Cardiac muscle cell (in vitro differentiated cells and primary cell): ENCODE data around the gene SMC4. TPM values are rescaled to one million over a fixed set of nuclear protein-coding genes. Genes with fewer than 3 reads are reported as not detected.
A peak's percentile ranks its signal among the peaks of the same experiment; 100 is the strongest.

Experiments used
- DNase-seq, 2 donors: peaks; one replicate each; pipeline versions ENCODE4 v3.0.0 to v3.0.0-alpha.2; 2010 to 2017; ENCODE audit warnings: low read depth in 1 of 2, low spot score in 1 of 2
- H3K27ac ChIP-seq: fragments of 200-600 bp; sonication (generic); 2 replicates; pipeline ENCODE4 v1.5.1; 2016
- H3K27me3 ChIP-seq: fragments of 200-600 bp; sonication (generic); 2 replicates; pipeline ENCODE4 v1.6.0; 2016; ENCODE audit warnings: control low read depth
- H3K36me3 ChIP-seq: fragments of 200-600 bp; sonication (generic); 2 replicates; pipeline ENCODE4 v1.5.1; 2016; ENCODE audit warnings: control low read depth
- H3K4me1 ChIP-seq: fragments of 200-600 bp; sonication (generic); 2 replicates; pipeline ENCODE4 v1.8.1; 2017; ENCODE audit warnings: low read depth, mild to moderate bottlenecking, mixed run types
- H3K4me3 ChIP-seq: fragments of 200-600 bp; sonication (generic); 2 replicates; pipeline ENCODE4 v1.5.1; 2016; ENCODE audit warnings: mild to moderate bottlenecking
- H3K9me3 ChIP-seq: fragments of 200-600 bp; sonication (generic); 2 replicates; pipeline ENCODE4 v1.5.1; 2017; ENCODE audit warnings: low read depth, mild to moderate bottlenecking, control low read depth
- polyA plus RNA-seq: library from polyadenylated mRNA; unstranded; fragments of >200 nt; fragmentation: Nextera tagmentation; extraction: Ambion mirVana; gene quantifications from 2 replicates; pipeline ENCODE4 v1.2.1, GENCODE V29; 2016
- total RNA-seq: library from RNA; depleted of rRNA; stranded (reverse); fragments of >200 nt; gene quantifications from 2 replicates; pipeline ENCODE4 v1.2.3, GENCODE V29; 2016
- TF ChIP-seq, protein P1 (sequence below): IDR thresholded peaks from 2 replicates; pipeline ENCODE4 v1.5.1; 2012; ENCODE audit warnings: low read depth, mild to moderate bottlenecking, low read length

SMC4 gene
- total and polyA plus RNA-seq, 2 experiments from 2014 or later, result 63.0 to 91.6 TPM

DNA sequence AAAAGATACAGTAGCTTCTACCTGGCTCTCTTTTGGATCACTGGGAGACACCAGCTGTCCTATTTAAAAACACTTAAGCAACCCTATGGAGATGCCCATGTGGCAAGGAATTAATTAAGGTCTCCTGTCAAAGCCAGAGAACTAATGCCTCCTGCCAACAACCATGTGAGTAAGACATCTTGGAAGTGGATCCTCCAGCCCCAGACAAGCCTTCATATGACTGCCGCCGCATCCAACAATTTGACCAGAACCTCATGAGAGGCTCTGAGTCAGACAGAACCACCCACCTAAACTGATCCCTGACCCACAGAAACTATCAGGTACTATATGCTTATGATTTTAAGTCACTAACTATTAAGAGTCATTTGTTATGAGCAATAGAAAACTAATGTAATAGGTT, 22.8 kb upstream of the SMC4 start:
- no peak overlapping the region for H3K27ac ChIP-seq
- TF ChIP-seq, protein P1, sequence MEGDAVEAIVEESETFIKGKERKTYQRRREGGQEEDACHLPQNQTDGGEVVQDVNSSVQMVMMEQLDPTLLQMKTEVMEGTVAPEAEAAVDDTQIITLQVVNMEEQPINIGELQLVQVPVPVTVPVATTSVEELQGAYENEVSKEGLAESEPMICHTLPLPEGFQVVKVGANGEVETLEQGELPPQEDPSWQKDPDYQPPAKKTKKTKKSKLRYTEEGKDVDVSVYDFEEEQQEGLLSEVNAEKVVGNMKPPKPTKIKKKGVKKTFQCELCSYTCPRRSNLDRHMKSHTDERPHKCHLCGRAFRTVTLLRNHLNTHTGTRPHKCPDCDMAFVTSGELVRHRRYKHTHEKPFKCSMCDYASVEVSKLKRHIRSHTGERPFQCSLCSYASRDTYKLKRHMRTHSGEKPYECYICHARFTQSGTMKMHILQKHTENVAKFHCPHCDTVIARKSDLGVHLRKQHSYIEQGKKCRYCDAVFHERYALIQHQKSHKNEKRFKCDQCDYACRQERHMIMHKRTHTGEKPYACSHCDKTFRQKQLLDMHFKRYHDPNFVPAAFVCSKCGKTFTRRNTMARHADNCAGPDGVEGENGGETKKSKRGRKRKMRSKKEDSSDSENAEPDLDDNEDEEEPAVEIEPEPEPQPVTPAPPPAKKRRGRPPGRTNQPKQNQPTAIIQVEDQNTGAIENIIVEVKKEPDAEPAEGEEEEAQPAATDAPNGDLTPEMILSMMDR, result no peak
- no peak overlapping the region for H3K4me3 ChIP-seq
- DNase-seq, result no peak
- H3K4me1 ChIP-seq, result peaks cover 6% of the 10 kb centered on the region
- peaks cover 20% of the 10 kb centered on the region for H3K36me3 ChIP-seq
- H3K9me3 ChIP-seq, result no peaks in the 10 kb centered on the region
- no peaks in the 10 kb centered on the region for H3K27me3 ChIP-seq

DNA sequence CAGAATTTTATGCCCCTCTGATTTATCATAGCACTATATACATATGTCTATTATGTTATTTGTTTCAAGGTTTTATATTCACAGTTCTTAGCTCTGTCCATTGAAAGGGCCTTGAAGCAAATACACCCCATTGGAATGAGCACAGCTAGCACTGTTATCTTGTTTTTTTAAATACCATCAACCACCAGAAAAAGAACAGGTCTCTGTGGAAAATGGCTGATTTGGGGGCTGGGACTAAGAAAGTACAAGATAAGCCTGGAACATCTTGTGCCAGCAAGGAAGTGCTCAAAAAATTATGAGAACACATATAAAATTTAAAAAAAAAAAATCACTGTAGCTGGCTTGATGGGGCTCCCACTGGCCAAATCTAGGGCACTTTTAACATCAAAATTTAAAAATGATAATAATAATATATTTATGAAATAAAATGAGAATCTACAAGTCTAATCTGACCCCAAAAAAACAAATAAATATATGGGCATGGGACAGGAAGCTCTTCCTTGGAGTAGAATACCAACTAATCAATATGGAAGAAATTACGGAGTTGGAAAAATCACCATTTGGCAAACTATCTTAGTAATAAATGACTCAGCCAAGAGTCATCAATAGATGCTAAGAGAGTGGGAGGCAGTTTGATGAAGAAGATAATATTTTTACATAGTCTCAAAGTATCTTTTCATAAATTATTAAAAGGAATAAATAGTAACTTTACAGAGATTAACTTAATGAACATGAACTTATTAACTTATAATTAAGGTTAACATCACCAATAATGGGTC, 20.9 kb upstream of the SMC4 start:
- TF ChIP-seq, protein P1, result no peak
- no peaks in the 10 kb centered on the region for H3K27me3 ChIP-seq
- H3K4me1 ChIP-seq, result peaks cover 6% of the 10 kb centered on the region
- H3K36me3 ChIP-seq, result peaks cover 20% of the 10 kb centered on the region
- H3K27ac ChIP-seq, result no peak overlapping the region
- H3K4me3 ChIP-seq, result no peak overlapping the region
- no peaks in the 10 kb centered on the region for H3K9me3 ChIP-seq
- DNase-seq, result peak in 1 of 2 donors; percentile 77

GRCh38 chr3:160379628-160380214, 19.7 kb upstream of the SMC4 start:
- no peak overlapping the region for H3K4me3 ChIP-seq
- DNase-seq, result no peak
- no peaks in the 10 kb centered on the region for H3K27me3 ChIP-seq
- TF ChIP-seq, protein P1, result no peak
- H3K4me1 ChIP-seq, result peaks cover 6% of the 10 kb centered on the region
- peaks cover 19% of the 10 kb centered on the region for H3K36me3 ChIP-seq
- no peaks in the 10 kb centered on the region for H3K9me3 ChIP-seq
- H3K27ac ChIP-seq, result no peak overlapping the region

GRCh38 chr3:160381470-160381869, 18.0 kb upstream of the SMC4 start:
- H3K36me3 ChIP-seq, result peaks cover 7% of the 10 kb centered on the region
- DNase-seq, result peak in 1 of 2 donors; percentile 45
- H3K27ac ChIP-seq, result no peak overlapping the region
- TF ChIP-seq, protein P1, result no peak
- H3K4me3 ChIP-seq, result no peak overlapping the region
- no peaks in the 10 kb centered on the region for H3K9me3 ChIP-seq
- H3K27me3 ChIP-seq, result no peaks in the 10 kb centered on the region
- H3K4me1 ChIP-seq, result peaks cover 12% of the 10 kb centered on the region

DNA sequence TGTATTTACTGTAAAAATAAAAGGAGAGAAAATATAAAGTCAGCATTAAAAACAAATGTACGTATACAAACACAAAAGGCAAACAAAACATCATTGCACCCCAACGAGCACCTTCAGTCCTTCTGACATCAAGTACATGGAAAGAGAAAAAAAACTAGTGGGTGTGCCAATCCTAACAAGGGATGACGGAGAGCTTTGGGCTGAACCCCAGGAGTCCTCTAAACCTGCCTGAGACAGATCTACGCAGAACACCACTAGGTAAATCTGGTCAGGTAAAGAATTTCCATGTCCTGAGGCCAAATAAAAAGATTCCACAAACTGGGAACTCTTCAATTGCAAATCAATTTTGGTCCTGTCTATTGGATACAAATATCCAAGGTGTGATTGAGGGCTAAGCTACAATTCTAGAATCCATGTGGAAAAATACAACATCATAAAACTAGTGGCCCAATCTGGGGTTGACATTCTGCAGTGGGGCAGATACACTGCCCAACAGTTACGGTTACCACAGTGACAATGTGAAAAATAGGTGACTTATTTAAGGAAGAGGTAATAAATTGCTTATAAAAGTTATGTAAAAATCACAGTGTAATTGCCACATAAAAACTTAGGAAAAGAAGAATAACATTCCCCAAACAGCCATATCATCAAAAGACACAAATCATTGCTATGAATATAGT, 14.7 kb upstream of the SMC4 start:
- Histone ChIP-seq H3K27ac (no peak overlapping the region), H3K4me3 (no peak overlapping the region), H3K4me1 (peaks cover 6% of the 10 kb centered on the region), H3K36me3 (no peaks in the 10 kb centered on the region), H3K9me3 (no peaks in the 10 kb centered on the region), H3K27me3 (no peaks in the 10 kb centered on the region)
- DNase-seq, result no peak
- TF ChIP-seq, protein P1, result no peak
